ENCODE measurements around the gene RNF182.

The RNF182 gene

DNA sequence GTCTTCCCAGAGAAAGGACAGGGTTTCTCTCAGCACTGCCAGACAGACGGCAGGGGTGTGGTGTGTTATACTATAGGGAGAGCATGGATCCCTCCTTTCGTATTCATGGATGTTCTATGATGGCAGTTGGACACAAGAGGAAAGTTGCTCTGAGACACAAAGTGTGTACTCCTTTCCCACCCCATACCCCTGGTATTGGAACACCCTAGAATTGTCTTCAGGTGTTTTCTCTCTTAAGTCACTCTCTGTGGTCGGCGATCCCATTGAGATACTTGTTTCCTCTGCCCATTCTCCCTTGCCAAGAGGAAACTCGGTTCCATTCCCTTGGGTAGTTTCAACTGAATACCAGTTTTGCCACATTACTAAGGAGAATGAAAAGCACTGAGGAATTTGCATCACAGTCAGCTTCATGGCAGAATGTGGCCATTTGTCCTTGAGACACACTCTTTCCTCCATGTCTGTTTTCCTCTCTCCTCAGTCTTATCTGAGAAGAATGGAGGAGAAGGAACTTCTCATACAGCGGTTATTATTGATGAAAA is 53.4 kb downstream of the RNF182 start:
- FAIRE-seq (no peak), DNase-seq (ENCODE audit: insufficient read length, low spot score) (no peak)
- no peak for TF ChIP-seq SPI1 (IDR thresholded peaks at IDR 0.05; ENCODE audit: low read depth, low read length)
- TF ChIP-seq POLR2A (IDR thresholded peaks at IDR 0.05; ENCODE audit: low read depth, low read length), result no peak
- TF ChIP-seq POLR2AphosphoS5 (IDR thresholded peaks at IDR 0.05; ENCODE audit: low read depth, low read length), result no peak
- TF ChIP-seq PAX5 (IDR thresholded peaks at IDR 0.05; ENCODE audit: insufficient read depth, low read length, severe bottlenecking), result no peak

DNA sequence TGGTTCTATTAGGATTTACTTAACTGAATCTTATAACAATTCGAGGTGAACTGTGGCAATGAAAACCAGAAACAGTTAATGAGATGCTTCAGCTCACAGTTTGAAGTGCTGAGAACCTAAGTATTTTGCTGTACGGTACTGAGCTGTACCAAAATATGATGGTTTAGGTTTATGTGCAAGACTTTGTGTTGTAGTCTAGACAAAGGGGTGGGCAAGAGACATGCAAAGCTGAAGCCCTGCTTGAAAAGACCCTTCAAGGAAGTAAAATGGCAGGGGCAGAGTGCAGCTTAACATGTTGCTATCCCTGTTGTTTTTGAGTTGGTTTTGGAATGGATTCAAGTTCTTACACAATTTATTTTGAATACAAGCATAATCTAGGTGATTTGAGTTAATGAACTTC is 54.0 kb downstream of the RNF182 start:
- TF ChIP-seq PAX5 (IDR thresholded peaks at IDR 0.05; ENCODE audit: insufficient read depth, low read length, severe bottlenecking) (no peak), SPI1 (IDR thresholded peaks at IDR 0.05; ENCODE audit: low read depth, low read length) (no peak), POLR2AphosphoS5 (IDR thresholded peaks at IDR 0.05; ENCODE audit: low read depth, low read length) (no peak), POLR2A (IDR thresholded peaks at IDR 0.05; ENCODE audit: low read depth, low read length) (no peak)
- no peak for FAIRE-seq

DNA sequence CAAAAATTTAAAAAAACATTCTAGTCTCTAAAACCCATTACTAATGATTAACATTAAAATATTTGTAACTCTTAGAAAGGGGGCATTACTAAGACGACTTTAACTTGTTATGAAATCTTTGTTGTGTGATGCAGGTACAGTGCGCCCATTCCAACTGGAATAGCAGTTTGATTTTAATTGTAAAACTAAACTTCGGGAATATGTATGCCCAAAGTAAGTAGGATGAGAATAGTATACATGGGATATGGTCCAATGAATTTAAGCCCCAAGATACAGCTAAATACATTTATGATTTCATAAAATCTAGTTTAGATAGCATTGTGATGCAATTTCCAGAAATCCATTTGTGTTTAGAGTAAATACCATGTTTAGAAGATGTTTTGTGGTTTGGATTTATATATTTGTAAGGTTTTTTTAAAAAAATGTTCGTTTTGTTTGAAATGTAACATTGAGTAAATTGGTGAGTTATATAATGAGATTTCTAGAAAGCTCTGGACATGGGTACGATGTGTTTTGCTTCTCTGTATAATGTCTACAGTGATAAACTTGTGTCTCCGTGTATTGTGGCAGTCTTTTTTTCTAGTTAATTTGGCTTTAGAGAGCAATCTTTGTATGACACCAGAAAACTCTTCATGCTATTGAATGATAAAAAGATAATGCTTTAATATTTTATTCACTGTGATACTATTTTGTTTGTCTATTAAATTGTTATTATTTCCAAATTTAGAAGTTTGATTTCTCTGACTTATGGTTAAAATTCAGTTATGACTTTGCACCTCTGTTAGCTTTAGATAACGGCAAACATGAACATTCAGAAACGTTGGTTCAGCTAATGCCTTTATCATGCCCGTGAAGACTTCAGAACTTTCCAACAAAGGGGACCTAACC is 54.8 kb downstream of the RNF182 start:
- no peak for FAIRE-seq
- no peak for DNase-seq (ENCODE audit: insufficient read length, low spot score)
- TF ChIP-seq TAF1 (IDR thresholded peaks at IDR 0.05; ENCODE audit: low read depth, low read length), result no peak

More for the DNA sequence above, 54.0 kb downstream of the RNF182 start:
- no peak for DNase-seq (ENCODE audit: insufficient read length, low spot score)

DNA sequence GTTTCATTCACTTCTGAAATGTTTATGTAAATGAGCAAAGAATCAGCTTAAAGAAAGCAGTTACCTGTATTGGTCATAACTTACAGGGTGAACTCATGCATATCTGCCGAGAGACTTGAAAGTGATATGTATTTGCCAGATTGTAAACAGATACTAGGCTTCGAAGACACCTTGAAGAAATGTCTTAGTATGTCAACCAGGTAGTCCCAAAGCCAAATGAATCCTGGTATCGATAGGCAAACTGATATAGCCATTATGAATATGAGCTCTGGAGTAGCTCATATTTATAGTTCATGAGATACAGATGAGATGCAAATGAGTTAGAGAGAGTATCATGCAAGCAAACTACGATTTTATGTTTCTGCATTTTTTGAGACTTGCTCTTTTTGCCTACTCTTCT is 55.8 kb downstream of the RNF182 start:
- no peak for FAIRE-seq
- no peak for DNase-seq (ENCODE audit: insufficient read length, low spot score)
- TF ChIP-seq PAX5 (IDR thresholded peaks at IDR 0.05; ENCODE audit: insufficient read depth, low read length, severe bottlenecking), result no peak
- no peak for TF ChIP-seq POU2F2 (IDR thresholded peaks at IDR 0.05; ENCODE audit: low read depth, low read length)
- TF ChIP-seq POLR2A (IDR thresholded peaks at IDR 0.05; ENCODE audit: low read depth, low read length), result no peak
- no peak for TF ChIP-seq POLR2AphosphoS5 (IDR thresholded peaks at IDR 0.05; ENCODE audit: low read depth, low read length)
- TF ChIP-seq SPI1 (IDR thresholded peaks at IDR 0.05; ENCODE audit: low read depth, low read length), result no peak
- TF ChIP-seq TAF1 (IDR thresholded peaks at IDR 0.05; ENCODE audit: low read depth, low read length), result no peak

DNA sequence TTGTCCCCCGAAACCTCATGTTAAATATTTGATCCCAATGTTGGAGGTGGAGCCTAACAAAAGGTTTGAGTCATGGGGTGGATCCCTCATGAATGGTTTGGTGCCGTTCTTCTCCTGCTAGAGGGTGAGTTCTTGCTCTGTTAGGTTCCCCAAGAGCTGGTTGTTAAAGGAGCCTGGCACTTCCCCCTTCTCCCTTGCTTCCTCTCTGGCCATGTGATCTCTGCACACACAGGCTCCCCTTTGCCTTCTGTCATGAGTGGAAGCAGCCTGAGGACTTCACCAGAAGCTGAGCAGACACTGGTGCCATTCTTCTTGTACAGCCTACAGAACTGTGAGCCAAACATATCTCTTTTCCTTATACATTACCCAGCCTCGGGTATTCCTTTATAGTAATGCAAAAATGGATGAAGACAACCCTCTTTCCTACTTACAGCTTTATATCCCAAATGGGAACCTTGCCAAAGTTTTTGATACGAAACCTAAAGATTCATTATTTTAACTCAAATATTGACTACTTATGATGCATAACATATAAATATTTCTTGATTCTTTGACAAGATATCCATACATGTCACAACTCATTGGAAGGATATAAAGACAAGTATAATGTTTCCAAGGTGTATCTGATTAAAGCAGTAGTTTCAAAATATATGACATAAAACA is 61.0 kb downstream of the RNF182 start:
- FAIRE-seq, result no peak
- TF ChIP-seq PAX5 (IDR thresholded peaks at IDR 0.05; ENCODE audit: insufficient read depth, low read length, severe bottlenecking) (no peak), POLR2AphosphoS5 (IDR thresholded peaks at IDR 0.05; ENCODE audit: low read depth, low read length) (no peak), POLR2A (IDR thresholded peaks at IDR 0.05; ENCODE audit: low read depth, low read length) (no peak), TAF1 (IDR thresholded peaks at IDR 0.05; ENCODE audit: low read depth, low read length) (no peak)
- DNase-seq (ENCODE audit: insufficient read length, low spot score), result no peak

DNA sequence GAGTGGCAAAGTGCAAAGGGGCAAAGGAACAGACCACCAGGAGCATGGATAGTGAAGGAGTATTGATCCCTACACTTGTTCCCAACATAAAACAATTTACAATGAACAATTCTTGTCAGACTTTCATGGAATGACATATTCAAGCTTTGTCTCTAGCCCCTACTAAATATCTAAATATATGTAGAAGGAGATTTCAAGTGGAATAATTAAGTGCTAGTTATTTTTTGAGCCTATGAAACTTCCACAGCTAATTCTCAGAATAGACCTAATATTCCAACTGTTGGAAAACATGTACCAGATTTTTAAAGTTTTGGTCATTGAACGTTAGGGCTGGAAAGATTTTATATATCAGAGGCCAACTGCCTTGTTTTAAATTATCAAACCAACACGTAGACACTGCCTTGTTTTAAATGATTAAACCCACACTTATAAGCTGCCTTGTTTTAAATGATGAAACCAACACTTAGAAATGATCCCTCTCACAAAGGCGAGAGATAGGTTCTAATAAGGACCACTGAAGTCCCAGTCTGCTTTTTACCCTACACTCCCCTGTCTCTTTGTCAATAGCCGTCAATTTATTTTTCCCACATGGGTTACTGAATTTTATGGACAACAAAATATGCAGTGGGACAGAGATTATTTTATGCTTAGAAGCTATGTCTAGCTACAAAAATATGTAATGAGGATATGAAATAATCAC is 62.1 kb downstream of the RNF182 start:
- FAIRE-seq (no peak), DNase-seq (ENCODE audit: insufficient read length, low spot score) (no peak)
- TF ChIP-seq POU2F2 (IDR thresholded peaks at IDR 0.05; ENCODE audit: low read depth, low read length), result no peak
- no peak for TF ChIP-seq POLR2AphosphoS5 (IDR thresholded peaks at IDR 0.05; ENCODE audit: low read depth, low read length)
- no peak for TF ChIP-seq SPI1 (IDR thresholded peaks at IDR 0.05; ENCODE audit: low read depth, low read length)

DNA sequence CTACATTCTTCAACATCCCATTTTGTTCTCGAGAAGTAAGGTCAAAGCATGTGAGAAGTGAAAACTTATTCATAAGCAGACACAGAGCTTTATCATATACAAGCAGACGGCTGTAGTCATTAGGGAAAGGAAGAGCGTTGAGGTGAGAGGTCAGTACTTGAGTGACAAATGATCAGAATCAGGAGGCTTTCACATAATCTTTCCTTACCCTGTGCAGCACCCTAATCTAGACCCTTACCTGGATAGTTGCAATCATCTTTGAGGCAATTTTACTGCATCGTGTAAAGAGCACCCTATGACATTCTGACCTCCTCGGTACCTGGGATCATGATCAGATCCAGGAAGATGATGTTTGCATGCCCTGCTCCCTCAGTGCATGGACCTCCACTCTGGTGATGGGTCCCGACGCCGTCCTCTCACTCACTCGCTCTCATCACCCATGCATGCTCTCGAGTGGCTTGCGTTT is 62.7 kb downstream of the RNF182 start:
- FAIRE-seq (no peak), DNase-seq (ENCODE audit: insufficient read length, low spot score) (no peak)
- TF ChIP-seq SPI1 (IDR thresholded peaks at IDR 0.05; ENCODE audit: low read depth, low read length) (no peak), TAF1 (IDR thresholded peaks at IDR 0.05; ENCODE audit: low read depth, low read length) (no peak), POLR2A (IDR thresholded peaks at IDR 0.05; ENCODE audit: low read depth, low read length) (no peak), POLR2AphosphoS5 (IDR thresholded peaks at IDR 0.05; ENCODE audit: low read depth, low read length) (no peak), POU2F2 (IDR thresholded peaks at IDR 0.05; ENCODE audit: low read depth, low read length) (no peak), PAX5 (IDR thresholded peaks at IDR 0.05; ENCODE audit: insufficient read depth, low read length, severe bottlenecking) (no peak)

DNA sequence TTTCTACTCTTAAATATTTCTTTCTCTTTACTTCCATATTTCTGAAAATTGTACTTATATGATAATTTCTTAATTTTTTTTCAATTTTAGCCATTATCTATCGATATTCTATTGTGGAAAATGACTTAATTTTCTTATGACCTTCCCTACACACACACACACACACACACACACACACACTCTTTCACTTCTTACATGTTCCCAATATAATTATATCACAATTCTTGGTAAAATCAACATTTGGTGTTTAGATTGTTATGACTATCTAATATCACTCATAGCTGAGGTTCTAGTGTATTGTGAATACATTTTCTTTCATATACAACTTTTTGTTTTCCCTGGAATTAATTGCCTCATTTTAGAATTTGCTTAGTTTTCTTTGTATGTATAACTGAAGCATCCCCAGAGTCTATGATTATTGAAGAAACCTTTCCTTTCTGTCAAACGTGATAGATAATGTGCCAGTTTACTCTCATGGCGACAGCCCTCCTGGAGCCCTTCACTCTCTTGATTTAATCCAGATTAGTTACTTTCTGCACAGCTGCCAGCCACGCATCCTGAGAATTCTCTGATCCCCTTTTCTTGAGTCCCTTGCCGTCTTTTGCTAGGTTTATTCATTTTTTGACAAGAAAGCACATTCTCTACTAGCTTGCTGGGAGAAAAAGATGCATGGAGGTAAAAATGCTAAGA is 63.4 kb downstream of the RNF182 start:
- no peak for FAIRE-seq
- no peak for DNase-seq (ENCODE audit: insufficient read length, low spot score)

DNA sequence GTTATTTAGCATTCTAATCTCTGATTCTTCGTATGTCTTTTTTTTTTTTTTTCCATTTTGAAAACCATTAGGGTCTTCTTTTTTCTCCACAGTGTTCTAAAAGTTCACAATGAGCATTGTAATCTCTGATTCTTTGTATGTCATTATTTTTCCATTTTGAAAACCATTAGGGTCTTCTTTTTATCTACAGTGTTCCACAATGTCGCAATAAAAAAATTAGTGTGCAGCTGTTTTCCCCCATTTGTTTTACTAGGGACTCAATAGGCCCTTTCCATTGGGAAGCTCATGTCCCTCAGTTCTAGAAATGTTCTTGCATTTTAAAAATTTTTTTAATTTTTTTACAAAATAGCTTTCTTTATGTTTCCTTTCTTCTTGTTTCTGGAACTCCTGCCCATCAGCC is 64.2 kb downstream of the RNF182 start:
- DNase-seq (ENCODE audit: insufficient read length, low spot score), result no peak
- no peak for FAIRE-seq
- TF ChIP-seq PAX5 (IDR thresholded peaks at IDR 0.05; ENCODE audit: insufficient read depth, low read length, severe bottlenecking) (no peak), POU2F2 (IDR thresholded peaks at IDR 0.05; ENCODE audit: low read depth, low read length) (no peak)

More for the DNA sequence above, 63.4 kb downstream of the RNF182 start:
- no peak for TF ChIP-seq TAF1 (IDR thresholded peaks at IDR 0.05; ENCODE audit: low read depth, low read length)
- TF ChIP-seq POU2F2 (IDR thresholded peaks at IDR 0.05; ENCODE audit: low read depth, low read length), result no peak
- TF ChIP-seq SPI1 (IDR thresholded peaks at IDR 0.05; ENCODE audit: low read depth, low read length), result no peak
- TF ChIP-seq POLR2AphosphoS5 (IDR thresholded peaks at IDR 0.05; ENCODE audit: low read depth, low read length), result no peak
- TF ChIP-seq POLR2A (IDR thresholded peaks at IDR 0.05; ENCODE audit: low read depth, low read length), result no peak
- no peak for TF ChIP-seq PAX5 (IDR thresholded peaks at IDR 0.05; ENCODE audit: insufficient read depth, low read length, severe bottlenecking)

Measured in GM12891 (cell line).